Measurements from ENCODE around the gene DIPK2A. TPM values are rescaled to one million over a fixed set of nuclear protein-coding genes. Genes with fewer than 3 reads are reported as not detected.

Gene DIPK2A
- total and polyA plus RNA-seq, 5 donors: 7.8 to 15.4 (median 12.5) TPM

- no peak for DNase-seq
- no peaks in the 10 kb centered on the region for H3K9me3 ChIP-seq (ENCODE audit: control insufficient read depth, low read length)
- no peaks in the 10 kb centered on the region for H3K4me1 ChIP-seq (ENCODE audit: control insufficient read depth, insufficient read depth, low read length)
- intact Hi-C loops (cut with DNase I): no loop called here
- no peak overlapping the region for H3K27ac ChIP-seq (ENCODE audit: low read length)
- H3K27me3 ChIP-seq (ENCODE audit: control insufficient read depth, insufficient read depth): no peaks in the 10 kb centered on the region
- ATAC-seq: no peak
- H3K4me3 ChIP-seq (ENCODE audit: low read length): no peak overlapping the region
- 97% methylated on average over 1 of the region's 1 CpG for WGBS
These were observed 31.4 kb downstream of the DIPK2A start for GRCh38 chr3:144003051-144003450.

- Histone ChIP-seq H3K4me1 (ENCODE audit: control insufficient read depth, insufficient read depth, low read length) (no peaks in the 10 kb centered on the region), H3K9me3 (ENCODE audit: control insufficient read depth, low read length) (no peaks in the 10 kb centered on the region), H3K27me3 (ENCODE audit: control insufficient read depth, insufficient read depth) (no peaks in the 10 kb centered on the region), H3K27ac (ENCODE audit: low read length) (no peak overlapping the region), H3K4me3 (ENCODE audit: low read length) (no peak overlapping the region)
- WGBS: 76% methylated on average over 4 of the region's 4 CpGs
- no peak for DNase-seq
- ATAC-seq: no peak
- intact Hi-C loops (cut with DNase I): no loop called here
These were observed 38.7 kb downstream of the DIPK2A start for GRCh38 chr3:144010371-144010770.

DNA sequence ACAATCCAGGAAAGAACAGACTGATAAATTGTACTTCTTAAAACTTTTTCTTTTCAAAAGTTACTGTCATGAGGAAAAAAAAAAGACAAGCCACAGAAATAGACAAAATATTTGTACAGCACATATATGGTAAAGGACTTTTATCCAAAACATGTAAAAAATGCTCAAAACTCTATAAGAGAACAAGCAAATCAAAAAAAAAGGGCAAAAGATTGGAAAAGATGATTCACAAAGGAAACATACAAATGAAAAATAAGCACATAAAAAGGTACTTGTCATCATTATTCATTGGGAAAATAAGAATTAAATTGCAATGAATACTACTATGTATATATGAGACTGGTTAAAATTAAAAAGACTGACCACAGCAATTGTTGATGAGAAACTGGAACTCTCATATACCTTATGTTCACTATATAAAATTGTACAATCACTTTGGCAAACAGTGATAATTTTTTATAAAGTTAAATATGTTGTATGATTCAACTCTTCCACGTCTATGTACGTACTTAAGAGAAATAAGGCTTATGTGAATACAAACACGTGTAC lies 39.7 kb downstream of the DIPK2A start:
- no peak overlapping the region for H3K27ac ChIP-seq (ENCODE audit: low read length)
- no peaks in the 10 kb centered on the region for H3K4me1 ChIP-seq (ENCODE audit: control insufficient read depth, insufficient read depth, low read length)
- WGBS: 92% methylated on average over 3 of the region's 3 CpGs
- no peaks in the 10 kb centered on the region for H3K27me3 ChIP-seq (ENCODE audit: control insufficient read depth, insufficient read depth)
- no peak for DNase-seq
- no peak overlapping the region for H3K4me3 ChIP-seq (ENCODE audit: low read length)
- no peaks in the 10 kb centered on the region for H3K9me3 ChIP-seq (ENCODE audit: control insufficient read depth, low read length)
- intact Hi-C loops (cut with DNase I): no loop called here
- ATAC-seq: no peak

- DNase-seq (no peak), ATAC-seq (no peak)
- Histone ChIP-seq H3K27me3 (ENCODE audit: control insufficient read depth, insufficient read depth) (no peaks in the 10 kb centered on the region), H3K27ac (ENCODE audit: low read length) (no peak overlapping the region), H3K9me3 (ENCODE audit: control insufficient read depth, low read length) (no peaks in the 10 kb centered on the region), H3K4me1 (ENCODE audit: control insufficient read depth, insufficient read depth, low read length) (no peaks in the 10 kb centered on the region), H3K4me3 (ENCODE audit: low read length) (no peak overlapping the region)
- 93% methylated on average over 3 of the region's 3 CpGs for WGBS
- intact Hi-C loops (cut with DNase I): no loop called here
These were observed 43.5 kb downstream of the DIPK2A start for GRCh38 chr3:144015133-144015532.

DNA sequence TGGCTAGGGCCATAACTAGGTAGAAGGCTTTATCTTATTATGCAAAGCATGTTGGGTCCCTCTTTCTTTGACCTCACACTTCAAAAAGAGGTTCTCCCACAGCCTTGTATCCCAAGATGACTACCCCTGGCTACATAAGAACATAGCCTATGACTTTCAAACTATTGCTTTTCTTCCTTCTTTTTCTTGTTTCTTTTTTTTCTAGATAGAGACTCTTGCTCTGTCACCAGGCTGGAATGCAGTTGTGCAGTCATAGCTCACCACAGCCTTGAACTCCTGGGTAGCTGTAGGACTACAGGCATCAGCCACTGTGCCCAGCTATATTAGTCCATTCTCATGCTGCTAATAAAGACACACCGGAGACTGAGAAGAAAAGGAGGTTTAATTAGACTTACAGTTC lies 47.2 kb downstream of the DIPK2A start:
- Histone ChIP-seq H3K27me3 (ENCODE audit: control insufficient read depth, insufficient read depth) (no peaks in the 10 kb centered on the region), H3K27ac (ENCODE audit: low read length) (no peak overlapping the region), H3K9me3 (ENCODE audit: control insufficient read depth, low read length) (no peaks in the 10 kb centered on the region), H3K4me1 (ENCODE audit: control insufficient read depth, insufficient read depth, low read length) (no peaks in the 10 kb centered on the region), H3K4me3 (ENCODE audit: low read length) (no peak overlapping the region)
- intact Hi-C loops (cut with DNase I): no loop called here
- ATAC-seq (no peak), DNase-seq (no peak)
- 97% methylated on average over 1 of the region's 1 CpG for WGBS

Other genes starting within 250 kb of the DIPK2A start
- gene SLC9A9, start 123.4 kb upstream of the DIPK2A start, total RNA-seq: 10 to 100 TPM in 1 of 4 donors, 1 to 10 TPM in 3; 8.3 to 14.9 (median 9.6) TPM
- gene SLC9A9, start 123.4 kb upstream of the DIPK2A start, polyA plus RNA-seq: 3.6 TPM